Activated T-cell treated with anti-CD3 and anti-CD28 coated beads, Interleukin-2, amount 50 U/mL, for 72 hours (primary cell): ENCODE measurements around the gene CDH4. TPM values are rescaled to one million over a fixed set of nuclear protein-coding genes. Genes with fewer than 3 reads are reported as not detected.

Experiments
- ATAC-seq, 2 donors: fragments of 150-1000 bp; cut with Tn5 transposase; replicated peaks in 1 of 2; 2 replicates each; pipeline ENCODE4 v1.10.0; 2021; ENCODE audit warnings: moderate library complexity in 2 of 2, mild to moderate bottlenecking in 1 of 2
- DNase-seq, 2 donors: peaks; one replicate each; pipeline ENCODE4 v3.0.0; 2021 to 2022; ENCODE audit warnings: mixed read lengths in 1 of 2
- H3K27ac Mint-ChIP-seq: one replicate; pipeline ENCODE4 v1.8.0; 2022; ENCODE audit warnings: mild to moderate bottlenecking, moderate library complexity, mixed read lengths
- H3K27me3 Mint-ChIP-seq: one replicate; pipeline ENCODE4 v1.8.0; 2022; ENCODE audit warnings: low read depth, mixed read lengths
- H3K36me3 Mint-ChIP-seq, 2 donors: one replicate each; pipeline ENCODE4 v1.8.0; 2022; ENCODE audit warnings: mixed read lengths in 2 of 2, mild to moderate bottlenecking in 1 of 2; ENCODE audit not compliant: insufficient read depth in 2 of 2
- H3K4me1 Mint-ChIP-seq: one replicate; pipeline ENCODE4 v1.8.0; 2022; ENCODE audit warnings: low read depth, mixed read lengths
- H3K4me3 Mint-ChIP-seq, 2 donors: one replicate each; pipeline ENCODE4 v1.8.0; 2022; ENCODE audit warnings: mild to moderate bottlenecking in 2 of 2, mixed read lengths in 2 of 2, moderate library complexity in 2 of 2
- H3K9me3 Mint-ChIP-seq, 2 donors: one replicate each; pipeline ENCODE4 v1.8.0; 2022; ENCODE audit warnings: mixed read lengths in 2 of 2
- total RNA-seq, 2 donors: library from RNA; stranded (reverse); gene quantifications; one replicate each; pipeline ENCODE4 v1.2.3, GENCODE V29; 2022

The CDH4 gene
- total RNA-seq, 2 donors from 2014 or later, result 0.17 to 0.35 TPM

DNA sequence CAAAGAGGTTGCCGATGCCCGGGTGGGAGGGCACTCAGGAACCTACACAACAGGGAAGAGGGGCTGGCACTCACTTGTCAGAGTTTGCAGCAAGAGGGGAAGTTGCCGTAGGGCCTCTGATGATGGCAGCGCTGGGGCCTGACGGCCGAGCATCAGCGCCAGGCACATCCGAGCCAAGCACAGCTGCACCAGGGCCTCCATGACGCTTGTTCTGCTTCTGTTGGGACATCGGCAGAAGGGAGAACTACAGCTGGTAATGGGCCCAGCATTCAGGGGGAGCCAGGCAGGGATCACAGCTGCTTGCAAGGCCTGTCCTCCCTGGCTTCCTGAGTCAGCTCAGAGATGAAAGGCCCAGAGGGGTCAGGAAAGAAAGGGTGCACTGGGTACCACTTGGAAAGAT, 367.7 kb downstream of the CDH4 start:
- ATAC-seq (no peak), DNase-seq (no peak)
- Mint-ChIP-seq H3K4me3 (no peak overlapping the region), H3K9me3 (no peaks in the 10 kb centered on the region), H3K36me3 (no peaks in the 10 kb centered on the region), H3K27me3 (no peaks in the 10 kb centered on the region), H3K27ac (no peak overlapping the region), H3K4me1 (no peaks in the 10 kb centered on the region)

DNA sequence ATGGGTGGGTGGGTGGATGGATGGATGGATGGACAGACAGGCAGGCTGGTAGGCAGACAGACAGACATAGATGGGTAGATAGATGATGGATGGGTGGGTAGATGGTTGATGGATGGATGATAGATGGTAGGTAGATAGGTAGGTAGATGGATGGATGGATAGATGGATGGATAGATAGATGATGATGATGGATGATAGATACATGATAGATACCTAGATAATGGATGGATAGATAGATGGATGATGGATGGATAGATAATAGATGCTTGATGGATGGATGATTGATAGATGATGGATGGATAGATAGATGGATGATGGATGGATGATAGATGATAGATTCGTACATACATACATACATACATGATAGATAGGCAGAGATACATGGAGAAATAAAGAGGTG, 368.1 kb downstream of the CDH4 start:
- H3K36me3 Mint-ChIP-seq, result no peaks in the 10 kb centered on the region
- H3K27me3 Mint-ChIP-seq, result no peaks in the 10 kb centered on the region
- no peaks in the 10 kb centered on the region for H3K9me3 Mint-ChIP-seq
- ATAC-seq (no peak), DNase-seq (no peak)
- no peak overlapping the region for H3K27ac Mint-ChIP-seq
- no peak overlapping the region for H3K4me3 Mint-ChIP-seq
- H3K4me1 Mint-ChIP-seq, result no peaks in the 10 kb centered on the region

DNA sequence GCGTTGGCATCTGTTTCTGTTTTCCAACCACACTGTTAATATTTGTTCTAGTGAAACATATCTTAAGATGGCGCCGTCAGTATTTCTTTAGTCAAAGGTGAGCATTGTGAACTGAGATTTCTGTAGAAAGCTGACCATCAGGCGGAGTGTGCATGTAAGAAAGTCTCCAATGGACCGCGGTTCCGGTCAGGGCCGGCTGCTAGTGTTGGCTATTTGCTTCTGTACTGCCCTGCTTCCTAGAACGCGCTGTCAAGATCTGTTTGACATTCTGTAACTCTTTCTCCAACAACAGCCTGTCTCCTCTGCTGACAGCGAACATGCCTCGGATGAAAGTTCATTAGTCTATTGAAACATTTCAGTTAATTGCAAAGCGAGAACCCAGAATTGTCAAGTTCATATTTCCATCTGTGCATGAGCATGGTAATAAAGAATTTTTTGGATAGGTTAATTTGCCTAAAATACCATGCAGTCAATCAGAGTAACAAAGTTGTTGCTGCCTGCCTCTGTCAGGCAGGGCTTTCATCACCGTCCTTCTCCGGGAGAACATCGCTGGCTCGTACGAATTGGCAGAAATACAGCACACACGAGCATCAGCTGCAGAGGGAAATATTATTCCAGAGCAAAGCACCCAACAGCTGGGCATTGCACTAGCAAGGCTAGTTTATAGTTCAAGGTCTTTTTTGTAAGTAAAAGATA, 369.1 kb downstream of the CDH4 start:
- H3K27ac Mint-ChIP-seq, result no peak overlapping the region
- ATAC-seq, result no peak
- H3K4me1 Mint-ChIP-seq, result no peaks in the 10 kb centered on the region
- DNase-seq, result no peak
- H3K36me3 Mint-ChIP-seq, result no peaks in the 10 kb centered on the region
- no peaks in the 10 kb centered on the region for H3K27me3 Mint-ChIP-seq
- H3K4me3 Mint-ChIP-seq, result no peak overlapping the region
- H3K9me3 Mint-ChIP-seq, result no peaks in the 10 kb centered on the region

DNA sequence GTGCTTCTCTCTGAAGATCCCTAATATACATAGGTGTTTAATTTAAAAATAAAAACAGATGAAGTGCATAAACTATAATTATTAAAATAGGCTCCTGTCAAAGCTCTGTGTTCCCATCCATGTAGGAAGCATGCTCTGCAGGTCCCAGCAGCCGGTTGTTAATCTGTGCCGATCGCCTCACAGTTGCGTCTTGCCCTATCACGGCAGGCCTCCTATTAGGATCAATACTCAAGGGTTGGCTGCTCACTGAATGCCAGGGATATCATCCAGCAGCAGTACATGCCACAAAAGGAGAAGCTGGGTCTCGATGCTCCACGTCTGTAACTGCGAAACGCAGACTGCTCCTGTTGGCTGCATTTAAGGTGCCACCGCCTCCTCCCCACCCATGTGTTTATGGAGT, 369.8 kb downstream of the CDH4 start:
- no peak overlapping the region for H3K4me3 Mint-ChIP-seq

DNA sequence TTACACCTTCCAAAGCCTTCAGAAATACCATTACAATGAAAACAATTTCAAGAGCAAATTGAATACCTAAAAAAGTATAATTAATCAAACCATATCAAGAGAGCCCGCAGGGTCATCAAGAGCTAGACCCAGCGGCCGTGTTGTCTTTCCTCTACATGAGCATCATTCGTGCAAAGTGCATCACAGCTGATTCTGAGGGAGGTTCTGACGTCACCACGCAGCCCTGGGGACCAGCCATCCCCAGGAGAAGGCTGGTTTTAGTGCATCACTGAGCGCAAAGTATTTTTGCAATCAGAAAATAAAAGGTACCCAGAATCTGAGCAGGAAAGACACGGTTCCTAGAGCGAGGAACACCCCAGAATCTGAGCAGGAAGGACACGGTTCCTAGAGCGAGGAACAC, 371.4 kb downstream of the CDH4 start:
- Mint-ChIP-seq H3K36me3 (no peaks in the 10 kb centered on the region), H3K9me3 (no peaks in the 10 kb centered on the region), H3K4me1 (no peaks in the 10 kb centered on the region), H3K27ac (no peak overlapping the region), H3K4me3 (no peak overlapping the region), H3K27me3 (no peaks in the 10 kb centered on the region)
- ATAC-seq (no peak), DNase-seq (no peak)

More for the DNA sequence above, 369.8 kb downstream of the CDH4 start:
- no peak for DNase-seq
- Mint-ChIP-seq H3K9me3 (no peaks in the 10 kb centered on the region), H3K36me3 (no peaks in the 10 kb centered on the region), H3K27me3 (no peaks in the 10 kb centered on the region), H3K27ac (no peak overlapping the region), H3K4me1 (no peaks in the 10 kb centered on the region)
- ATAC-seq, result no peak

DNA sequence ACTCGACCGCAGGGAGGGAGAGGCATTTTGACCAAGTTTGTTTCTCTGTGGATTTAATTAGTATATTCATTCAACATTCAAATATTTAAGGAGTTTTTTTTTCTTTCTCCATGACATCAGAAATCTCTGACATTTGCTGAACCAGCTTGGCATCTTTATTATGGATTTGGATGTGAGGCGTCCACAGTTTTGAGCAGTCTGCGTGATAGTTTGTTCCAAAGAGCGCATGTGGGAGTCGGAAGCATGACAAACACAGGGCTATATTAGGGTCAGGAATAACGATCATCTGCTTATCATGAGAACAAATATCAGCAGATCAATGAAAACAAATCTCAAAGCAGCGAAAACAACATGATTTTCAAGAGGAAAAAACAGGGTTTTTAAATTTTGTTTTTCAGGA, 373.2 kb downstream of the CDH4 start:
- no peak overlapping the region for H3K27ac Mint-ChIP-seq
- H3K9me3 Mint-ChIP-seq, result no peaks in the 10 kb centered on the region
- no peaks in the 10 kb centered on the region for H3K36me3 Mint-ChIP-seq
- no peak overlapping the region for H3K4me3 Mint-ChIP-seq
- H3K4me1 Mint-ChIP-seq, result no peaks in the 10 kb centered on the region
- ATAC-seq (no peak), DNase-seq (no peak)
- no peaks in the 10 kb centered on the region for H3K27me3 Mint-ChIP-seq

DNA sequence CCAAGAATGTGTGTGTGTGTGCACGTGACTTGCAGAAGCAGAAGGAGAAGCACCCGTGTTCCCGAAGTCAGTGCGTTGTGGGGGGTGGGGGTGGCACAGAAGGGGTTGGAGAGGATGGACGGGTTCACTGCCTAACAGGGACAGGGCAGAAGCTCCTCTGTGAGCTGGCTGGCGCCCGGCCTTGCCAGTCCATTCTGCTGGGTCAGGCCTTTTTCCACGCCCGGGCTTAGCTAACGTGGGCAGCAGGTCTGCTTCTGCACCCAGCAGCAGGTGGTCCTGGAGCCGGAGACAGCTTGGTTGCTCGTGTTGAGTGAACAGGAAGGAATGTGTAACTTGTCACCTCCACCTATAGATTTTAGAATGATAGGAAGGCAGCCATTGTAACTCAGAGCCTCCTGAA, 374.4 kb downstream of the CDH4 start:
- no peak overlapping the region for H3K27ac Mint-ChIP-seq
- no peaks in the 10 kb centered on the region for H3K27me3 Mint-ChIP-seq
- H3K4me1 Mint-ChIP-seq, result no peaks in the 10 kb centered on the region
- ATAC-seq (no peak), DNase-seq (no peak)
- H3K36me3 Mint-ChIP-seq, result no peaks in the 10 kb centered on the region
- H3K9me3 Mint-ChIP-seq, result no peaks in the 10 kb centered on the region
- no peak overlapping the region for H3K4me3 Mint-ChIP-seq

DNA sequence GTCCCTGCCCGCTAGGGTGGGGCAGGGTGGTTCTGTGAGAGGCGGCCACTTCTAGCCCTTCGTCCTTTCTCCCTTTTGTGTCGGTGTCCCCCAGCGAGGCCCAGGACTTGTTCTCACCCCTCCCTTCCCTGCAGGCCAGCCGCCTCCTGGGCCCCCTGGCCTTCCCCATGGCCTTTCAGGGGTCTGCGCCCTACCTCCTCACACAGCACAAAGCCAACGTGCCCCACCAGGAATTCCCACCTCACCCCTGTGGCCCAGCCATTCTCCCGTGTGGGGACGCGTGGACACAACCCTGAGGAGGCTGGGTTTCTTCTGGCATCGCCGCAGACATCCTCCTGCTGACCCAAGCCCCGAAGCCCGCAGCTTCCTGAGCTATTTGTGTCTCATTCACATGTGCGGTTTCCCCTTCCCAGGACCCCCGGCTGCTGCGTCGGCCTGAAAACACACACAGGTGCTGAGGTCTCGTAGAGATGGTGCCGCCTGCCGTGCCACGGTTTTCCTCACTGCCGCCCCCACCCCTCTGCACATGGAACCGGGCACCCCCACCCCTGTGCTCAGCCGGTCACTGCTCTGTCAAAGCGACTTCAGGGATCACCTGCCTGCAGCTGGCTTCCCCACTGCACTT, 375.8 kb downstream of the CDH4 start:
- no peak overlapping the region for H3K27ac Mint-ChIP-seq
- H3K27me3 Mint-ChIP-seq, result no peaks in the 10 kb centered on the region
- no peaks in the 10 kb centered on the region for H3K4me1 Mint-ChIP-seq
- no peaks in the 10 kb centered on the region for H3K9me3 Mint-ChIP-seq
- DNase-seq (no peak), ATAC-seq (no peak)
- no peaks in the 10 kb centered on the region for H3K36me3 Mint-ChIP-seq
- H3K4me3 Mint-ChIP-seq, result no peak overlapping the region

DNA sequence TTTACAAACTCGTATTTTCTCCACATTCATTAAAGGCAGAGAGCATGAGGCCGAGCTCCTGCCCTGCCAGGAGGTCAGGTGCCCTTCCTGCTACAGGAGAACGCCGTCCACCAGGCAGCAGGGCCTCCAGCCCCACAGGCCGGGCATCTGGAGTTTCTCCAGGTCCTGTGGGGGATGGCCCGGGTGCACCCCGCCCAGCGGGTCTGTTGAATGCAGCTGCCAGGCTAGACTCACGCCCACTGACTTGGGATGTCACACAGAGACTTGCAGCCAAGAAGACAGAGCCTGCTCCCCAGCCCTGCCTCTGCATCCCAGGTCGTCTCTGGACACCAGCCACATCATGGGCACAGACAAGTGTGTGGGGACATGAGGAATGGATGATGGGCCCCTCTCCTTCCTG, 376.4 kb downstream of the CDH4 start:
- Mint-ChIP-seq H3K4me1 (no peaks in the 10 kb centered on the region), H3K4me3 (no peak overlapping the region), H3K27ac (no peak overlapping the region), H3K36me3 (no peaks in the 10 kb centered on the region), H3K27me3 (no peaks in the 10 kb centered on the region), H3K9me3 (peaks cover 0 to 4% of the 10 kb centered on the region in 2 donors)
- no peak for DNase-seq
- ATAC-seq, result no peak

DNA sequence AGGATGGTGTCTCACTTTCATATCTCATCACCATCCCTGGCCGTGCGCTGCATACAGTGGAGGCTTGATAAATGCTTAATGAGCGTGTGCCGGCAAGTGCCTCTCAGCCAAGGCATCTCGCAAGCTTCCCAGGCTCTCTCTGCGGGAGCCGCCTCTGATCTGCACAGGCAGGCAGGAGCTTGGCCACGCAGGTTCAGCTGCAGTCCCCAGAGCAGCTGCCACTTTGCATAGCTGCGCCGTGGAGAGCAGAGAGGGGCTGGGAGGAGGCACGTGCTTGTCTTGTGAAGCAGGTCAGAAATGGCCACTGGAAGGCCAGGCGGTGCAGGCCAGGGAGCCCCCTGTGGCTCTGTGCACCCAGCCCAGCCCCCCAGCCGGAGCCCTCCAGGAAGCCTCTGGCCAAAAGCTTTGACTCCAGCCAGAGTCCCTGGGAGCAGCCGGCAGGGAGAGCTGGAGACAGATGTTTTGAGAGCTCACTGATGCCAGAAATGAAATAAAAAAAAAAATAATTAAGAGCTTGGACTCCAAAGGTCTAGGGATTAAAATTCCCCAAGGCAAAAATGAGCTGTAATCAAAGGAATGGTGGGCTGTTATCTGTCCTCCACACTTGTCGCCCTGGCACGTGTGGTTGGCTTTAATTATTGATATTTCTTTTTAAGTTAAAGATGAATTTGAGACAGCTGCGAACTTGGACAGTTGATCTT, 377.0 kb downstream of the CDH4 start:
- Mint-ChIP-seq H3K36me3 (no peaks in the 10 kb centered on the region), H3K4me1 (no peaks in the 10 kb centered on the region), H3K27me3 (no peaks in the 10 kb centered on the region), H3K9me3 (peaks cover 0 to 4% of the 10 kb centered on the region in 2 donors), H3K27ac (no peak overlapping the region), H3K4me3 (no peak overlapping the region)
- no peak for ATAC-seq
- DNase-seq, result no peak

DNA sequence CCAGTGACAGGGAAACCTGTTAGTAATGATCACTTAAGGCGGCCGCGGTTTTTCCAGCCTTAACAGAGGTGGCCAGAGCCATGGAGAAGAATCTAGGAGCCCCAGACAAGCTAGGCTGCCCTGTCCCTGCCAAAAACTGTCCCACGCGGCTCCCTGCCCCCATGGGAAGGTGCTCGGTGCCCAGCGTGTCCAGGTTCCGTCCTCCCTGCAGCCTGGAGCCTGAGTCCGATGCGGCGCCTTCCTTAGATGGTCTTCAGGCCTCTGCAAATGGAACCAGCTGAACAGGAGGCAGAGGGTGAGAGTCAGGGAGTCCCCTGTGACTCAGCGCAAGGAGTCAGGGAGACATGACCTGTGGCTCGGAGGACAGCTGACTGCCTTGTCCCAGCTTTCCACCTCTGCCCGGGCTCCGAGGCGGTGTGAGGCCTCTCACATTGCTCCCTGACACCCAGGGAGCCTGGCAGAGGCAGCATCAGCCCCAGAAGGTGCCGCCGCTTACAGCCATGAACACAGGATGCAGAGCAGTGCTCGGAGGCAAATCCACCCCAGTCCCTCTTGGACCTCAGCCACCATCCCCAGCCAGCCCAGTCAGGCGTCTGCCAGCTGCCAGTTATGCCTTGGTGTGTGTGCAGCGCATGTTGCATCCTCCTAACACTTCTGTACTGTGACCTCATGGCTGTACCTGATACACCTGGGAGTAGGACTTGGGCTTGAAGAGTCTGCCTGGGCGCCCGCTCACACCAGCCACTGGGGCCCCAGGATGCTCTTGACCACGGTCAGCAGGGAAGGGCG, 377.7 kb downstream of the CDH4 start:
- H3K4me3 Mint-ChIP-seq, result no peak overlapping the region

DNA sequence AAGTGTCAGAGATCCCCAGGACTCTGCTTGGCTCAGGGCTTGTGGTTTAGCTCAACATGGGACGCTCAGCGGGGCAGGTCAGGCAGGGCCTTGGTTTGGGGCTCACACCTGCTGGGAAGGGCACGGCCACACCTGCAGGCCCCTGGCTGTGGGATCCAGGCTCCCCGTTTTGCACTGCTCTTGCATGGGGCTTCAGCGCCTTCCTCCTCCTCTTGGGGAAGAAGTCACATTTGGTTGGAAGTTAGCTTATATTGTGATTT, 378.3 kb downstream of the CDH4 start:
- Mint-ChIP-seq H3K27ac (no peak overlapping the region), H3K4me1 (no peaks in the 10 kb centered on the region), H3K36me3 (no peaks in the 10 kb centered on the region), H3K4me3 (no peak overlapping the region), H3K27me3 (no peaks in the 10 kb centered on the region), H3K9me3 (peaks cover 0 to 4% of the 10 kb centered on the region in 2 donors)
- DNase-seq (no peak), ATAC-seq (no peak)

More for the DNA sequence above, 377.7 kb downstream of the CDH4 start:
- Mint-ChIP-seq H3K9me3 (peaks cover 0 to 4% of the 10 kb centered on the region in 2 donors), H3K27me3 (no peaks in the 10 kb centered on the region), H3K36me3 (no peaks in the 10 kb centered on the region), H3K4me1 (no peaks in the 10 kb centered on the region), H3K27ac (no peak overlapping the region)
- no peak for ATAC-seq
- no peak for DNase-seq

DNA sequence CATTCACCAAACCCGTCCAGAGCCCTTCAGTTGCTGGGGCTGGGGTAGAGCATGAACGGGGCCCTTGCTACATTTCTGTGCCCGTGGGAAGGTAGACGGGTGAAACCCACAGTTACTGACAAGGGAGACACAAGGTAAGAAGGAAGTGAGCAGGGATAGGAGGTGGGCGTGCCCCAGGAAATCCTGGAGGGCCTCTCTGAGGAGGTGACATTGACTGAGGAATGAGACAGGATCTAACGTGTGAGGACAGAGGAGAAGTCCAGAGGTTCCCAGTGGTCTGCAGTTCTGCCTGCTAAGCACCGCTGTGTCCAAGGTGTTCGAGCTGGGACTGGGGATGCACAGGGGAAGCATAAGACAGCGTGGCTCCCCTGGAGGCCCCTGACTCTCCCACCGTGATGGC, 378.8 kb downstream of the CDH4 start:
- no peaks in the 10 kb centered on the region for H3K36me3 Mint-ChIP-seq
- DNase-seq (no peak), ATAC-seq (no peak)
- H3K4me3 Mint-ChIP-seq, result no peak overlapping the region
- H3K9me3 Mint-ChIP-seq, result peaks cover 0 to 4% of the 10 kb centered on the region in 2 donors
- no peak overlapping the region for H3K27ac Mint-ChIP-seq
- no peaks in the 10 kb centered on the region for H3K27me3 Mint-ChIP-seq
- H3K4me1 Mint-ChIP-seq, result no peaks in the 10 kb centered on the region
